Measurements from ENCODE around the gene NLGN1.

Gene NLGN1

GRCh38 chr3:173735841-173736240 lies 338.3 kb downstream of the NLGN1 start:
- DNase-seq: no peak
- in situ Hi-C loops (cut with HindIII; ENCODE audit: low pct_ligation_motif_present, low pct_unique_long_range_greater_than_20kb, low sequenced_read_pairs): no loop called here

DNA sequence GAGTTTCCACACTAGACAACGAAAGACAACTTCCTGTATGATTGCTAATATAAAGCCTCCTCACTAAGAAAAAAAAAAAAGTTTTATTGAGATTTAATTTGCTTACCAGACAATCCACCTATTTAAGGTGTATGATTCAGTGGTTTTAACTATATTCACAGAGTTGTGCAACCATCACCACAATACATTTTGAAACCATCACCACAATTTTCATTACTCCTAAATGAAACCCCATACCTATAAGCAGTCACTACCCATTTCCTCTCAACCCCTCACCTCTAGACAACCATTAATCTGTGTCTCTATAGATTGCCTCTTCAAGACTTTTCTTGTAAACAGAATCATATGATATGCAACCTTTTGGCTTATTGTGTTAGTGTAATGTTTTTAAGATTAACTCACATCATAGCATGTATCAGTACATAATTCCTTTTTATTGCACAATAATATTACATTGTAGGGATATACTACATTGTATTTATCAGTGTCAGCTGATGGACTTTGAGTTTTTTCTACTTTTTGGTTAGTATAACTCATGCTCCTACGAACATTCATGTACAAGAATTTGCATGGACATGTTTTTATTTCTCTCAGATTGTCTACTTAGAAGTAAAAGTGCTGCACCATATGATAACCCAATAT lies 339.7 kb downstream of the NLGN1 start:
- no peak for DNase-seq
- in situ Hi-C loops (cut with HindIII; ENCODE audit: low pct_ligation_motif_present, low pct_unique_long_range_greater_than_20kb, low sequenced_read_pairs): no loop called here

GRCh38 chr3:173739726-173740125 lies 342.2 kb downstream of the NLGN1 start:
- DNase-seq: no peak
- in situ Hi-C loops (cut with HindIII; ENCODE audit: low pct_ligation_motif_present, low pct_unique_long_range_greater_than_20kb, low sequenced_read_pairs): no loop called here

- in situ Hi-C loops (cut with HindIII; ENCODE audit: low pct_ligation_motif_present, low pct_unique_long_range_greater_than_20kb, low sequenced_read_pairs): no loop called here
- DNase-seq: no peak
Measured at GRCh38 chr3:173742491-173742890, 344.9 kb downstream of the NLGN1 start.

GRCh38 chr3:173743111-173743510 lies 345.6 kb downstream of the NLGN1 start:
- DNase-seq: no peak
- in situ Hi-C loops (cut with HindIII; ENCODE audit: low pct_ligation_motif_present, low pct_unique_long_range_greater_than_20kb, low sequenced_read_pairs): no loop called here

DNA sequence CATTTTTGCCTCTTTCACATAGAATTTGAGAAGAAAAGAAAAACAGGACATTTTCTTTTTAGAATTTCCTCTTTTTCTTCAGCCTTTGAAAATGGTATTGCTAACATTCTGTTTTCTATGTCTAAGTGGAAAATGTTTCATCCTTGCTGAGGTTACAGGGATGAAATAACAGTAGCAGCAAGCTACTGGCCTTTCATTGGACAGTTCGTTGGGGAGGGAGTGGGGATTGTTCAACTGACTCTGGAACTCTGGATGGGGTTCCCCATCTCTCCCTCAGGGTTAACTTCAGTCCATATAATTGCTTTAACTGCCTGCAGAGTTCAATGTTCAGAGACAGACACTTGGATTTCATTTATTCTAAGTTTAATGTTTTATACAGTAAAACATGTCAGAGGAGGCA lies 346.0 kb downstream of the NLGN1 start:
- DNase-seq: no peak
- in situ Hi-C loops (cut with HindIII; ENCODE audit: low pct_ligation_motif_present, low pct_unique_long_range_greater_than_20kb, low sequenced_read_pairs): no loop called here

- in situ Hi-C loops (cut with HindIII; ENCODE audit: low pct_ligation_motif_present, low pct_unique_long_range_greater_than_20kb, low sequenced_read_pairs): no loop called here
- DNase-seq: peak; percentile 58
Measured at GRCh38 chr3:173744479-173744878, 346.9 kb downstream of the NLGN1 start.

GRCh38 chr3:173744895-173745294 lies 347.4 kb downstream of the NLGN1 start:
- in situ Hi-C loops (cut with HindIII; ENCODE audit: low pct_ligation_motif_present, low pct_unique_long_range_greater_than_20kb, low sequenced_read_pairs): no loop called here
- peak; percentile 33 for DNase-seq

GRCh38 chr3:173745952-173746682 lies 348.6 kb downstream of the NLGN1 start:
- in situ Hi-C loops (cut with HindIII; ENCODE audit: low pct_ligation_motif_present, low pct_unique_long_range_greater_than_20kb, low sequenced_read_pairs): no loop called here
- no peak for DNase-seq

- in situ Hi-C loops (cut with HindIII; ENCODE audit: low pct_ligation_motif_present, low pct_unique_long_range_greater_than_20kb, low sequenced_read_pairs): no loop called here
- no peak for DNase-seq
Measured at GRCh38 chr3:173747427-173747826, 349.9 kb downstream of the NLGN1 start.

GRCh38 chr3:173748105-173748504 lies 350.6 kb downstream of the NLGN1 start:
- no peak for DNase-seq
- in situ Hi-C loops (cut with HindIII; ENCODE audit: low pct_ligation_motif_present, low pct_unique_long_range_greater_than_20kb, low sequenced_read_pairs): no loop called here

GRCh38 chr3:173750095-173750494 lies 352.6 kb downstream of the NLGN1 start:
- in situ Hi-C loops (cut with HindIII; ENCODE audit: low pct_ligation_motif_present, low pct_unique_long_range_greater_than_20kb, low sequenced_read_pairs): no loop called here
- DNase-seq: no peak

DNA sequence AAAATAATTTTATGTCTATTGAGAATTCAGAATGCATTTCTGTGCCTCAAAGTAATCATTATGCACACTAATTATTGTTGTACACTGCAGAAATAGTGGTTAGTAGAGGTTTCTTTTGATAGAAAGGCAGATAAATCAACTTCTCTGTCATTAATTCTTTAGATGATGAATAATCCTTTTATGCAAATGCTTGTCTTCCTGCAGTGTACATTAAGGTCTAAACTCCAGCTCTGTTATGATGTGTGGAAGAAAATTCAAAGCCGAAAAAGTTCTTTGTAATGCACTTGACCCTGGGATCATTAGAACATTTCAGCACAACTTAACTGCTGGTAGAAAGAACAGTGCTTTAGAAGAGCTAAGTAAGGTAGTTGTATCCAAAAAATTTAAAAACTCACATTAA lies 353.0 kb downstream of the NLGN1 start:
- no peak for DNase-seq
- in situ Hi-C loops (cut with HindIII; ENCODE audit: low pct_ligation_motif_present, low pct_unique_long_range_greater_than_20kb, low sequenced_read_pairs): no loop called here

GRCh38 chr3:173753593-173753992 lies 356.0 kb downstream of the NLGN1 start:
- in situ Hi-C loops (cut with HindIII; ENCODE audit: low pct_ligation_motif_present, low pct_unique_long_range_greater_than_20kb, low sequenced_read_pairs): no loop called here
- DNase-seq: no peak

- no peak for DNase-seq
- in situ Hi-C loops (cut with HindIII; ENCODE audit: low pct_ligation_motif_present, low pct_unique_long_range_greater_than_20kb, low sequenced_read_pairs): no loop called here
Measured at GRCh38 chr3:173755161-173755560, 357.6 kb downstream of the NLGN1 start.

DNA sequence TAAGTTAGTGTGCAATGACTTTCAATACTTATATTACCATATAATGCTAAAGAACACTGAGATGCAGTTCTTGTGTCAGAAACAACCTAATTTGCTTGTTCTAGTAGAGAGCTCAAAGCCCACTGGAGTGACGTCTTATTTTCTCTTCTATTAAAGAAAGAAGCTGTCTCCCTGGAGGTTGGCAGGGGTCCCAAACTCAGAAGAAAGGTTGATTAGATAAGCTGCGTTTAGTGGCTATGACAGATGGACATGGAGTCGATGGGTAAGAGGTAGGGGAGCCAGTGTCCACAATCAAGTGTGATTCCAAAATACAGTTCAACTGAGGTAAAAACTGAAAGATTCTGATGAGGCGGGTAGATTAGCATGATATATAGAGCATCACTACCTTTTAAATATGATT lies 363.6 kb downstream of the NLGN1 start:
- in situ Hi-C loops (cut with HindIII; ENCODE audit: low pct_ligation_motif_present, low pct_unique_long_range_greater_than_20kb, low sequenced_read_pairs): no loop called here
- DNase-seq: no peak

DNA sequence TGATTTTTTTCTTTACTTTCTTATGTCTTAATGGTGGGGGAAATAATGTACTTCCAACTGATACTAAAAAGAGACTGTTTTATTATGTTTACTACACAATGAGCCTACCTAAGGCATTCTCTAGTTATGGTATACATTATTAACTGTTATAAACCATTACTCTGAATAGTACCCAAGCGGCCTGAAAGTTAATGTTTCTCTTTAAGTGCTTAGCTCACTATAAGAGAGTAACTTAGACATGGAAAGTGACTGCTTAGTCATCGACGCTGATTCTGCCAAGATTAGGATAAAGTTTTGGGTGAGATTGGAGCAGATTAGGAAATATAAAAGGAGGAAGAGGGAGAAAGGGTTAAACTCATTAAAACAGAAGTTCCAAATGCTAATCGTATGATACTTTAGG lies 365.0 kb downstream of the NLGN1 start:
- peak; percentile 56 for DNase-seq
- in situ Hi-C loops (cut with HindIII; ENCODE audit: low pct_ligation_motif_present, low pct_unique_long_range_greater_than_20kb, low sequenced_read_pairs): no loop called here

GRCh38 chr3:173770011-173770410 lies 372.5 kb downstream of the NLGN1 start:
- in situ Hi-C loops (cut with HindIII; ENCODE audit: low pct_ligation_motif_present, low pct_unique_long_range_greater_than_20kb, low sequenced_read_pairs): no loop called here

DNA sequence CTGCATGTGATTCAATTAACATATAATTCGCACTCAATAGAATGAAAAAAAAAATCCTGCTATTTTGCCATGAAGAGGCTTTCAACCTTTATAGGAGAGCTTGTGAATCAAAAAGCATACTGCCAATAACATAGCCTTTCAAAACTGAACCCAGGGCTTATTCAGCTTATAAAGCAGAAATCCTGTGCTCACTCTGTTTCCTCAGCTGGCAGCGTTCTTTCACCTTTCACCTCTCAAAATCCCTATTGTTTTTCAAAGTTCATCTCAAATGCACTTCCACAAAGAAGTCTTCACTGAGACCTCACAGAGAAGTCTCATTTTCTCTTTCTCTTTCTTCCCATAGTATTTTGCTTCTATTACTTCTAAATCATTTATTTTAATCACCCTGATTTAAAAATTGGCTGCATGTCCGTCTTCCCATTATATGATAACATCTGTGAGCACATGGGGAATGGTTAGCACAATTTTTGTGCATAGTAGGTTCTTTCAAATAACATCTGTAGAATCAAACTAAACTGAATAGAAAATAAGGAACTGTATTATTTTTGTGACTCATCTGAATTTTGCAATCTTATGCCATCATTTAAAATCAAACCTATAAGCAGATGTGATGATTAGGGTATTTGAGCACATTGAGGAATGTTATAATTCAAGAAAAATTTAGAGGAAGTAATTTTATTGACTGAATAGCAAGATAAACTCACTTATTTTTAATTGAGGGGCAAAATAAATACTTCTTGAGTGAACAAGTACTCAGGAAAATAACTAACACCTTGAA lies 373.4 kb downstream of the NLGN1 start:
- in situ Hi-C loops (cut with HindIII; ENCODE audit: low pct_ligation_motif_present, low pct_unique_long_range_greater_than_20kb, low sequenced_read_pairs): no loop called here
- DNase-seq: no peak

More at GRCh38 chr3:173770011-173770410, 372.5 kb downstream of the NLGN1 start:
- DNase-seq: no peak

- DNase-seq: no peak
- in situ Hi-C loops (cut with HindIII; ENCODE audit: low pct_ligation_motif_present, low pct_unique_long_range_greater_than_20kb, low sequenced_read_pairs): no loop called here
Measured at GRCh38 chr3:173773800-173774199, 376.3 kb downstream of the NLGN1 start.
